NCI-H2081 (cell line): Measurements from ENCODE around the gene PML.
"Not testable (repeated sequence)": the region's sequence is repeated elsewhere in the genome, so short reads cannot be mapped to it uniquely, and the experiment has no call there.

ENCODE experiments used
- DNase-seq, 2 experiments: peaks; one replicate each; lab custom pipeline; 2025; lab: John Stamatoyannopoulos, UW

PML gene

DNA sequence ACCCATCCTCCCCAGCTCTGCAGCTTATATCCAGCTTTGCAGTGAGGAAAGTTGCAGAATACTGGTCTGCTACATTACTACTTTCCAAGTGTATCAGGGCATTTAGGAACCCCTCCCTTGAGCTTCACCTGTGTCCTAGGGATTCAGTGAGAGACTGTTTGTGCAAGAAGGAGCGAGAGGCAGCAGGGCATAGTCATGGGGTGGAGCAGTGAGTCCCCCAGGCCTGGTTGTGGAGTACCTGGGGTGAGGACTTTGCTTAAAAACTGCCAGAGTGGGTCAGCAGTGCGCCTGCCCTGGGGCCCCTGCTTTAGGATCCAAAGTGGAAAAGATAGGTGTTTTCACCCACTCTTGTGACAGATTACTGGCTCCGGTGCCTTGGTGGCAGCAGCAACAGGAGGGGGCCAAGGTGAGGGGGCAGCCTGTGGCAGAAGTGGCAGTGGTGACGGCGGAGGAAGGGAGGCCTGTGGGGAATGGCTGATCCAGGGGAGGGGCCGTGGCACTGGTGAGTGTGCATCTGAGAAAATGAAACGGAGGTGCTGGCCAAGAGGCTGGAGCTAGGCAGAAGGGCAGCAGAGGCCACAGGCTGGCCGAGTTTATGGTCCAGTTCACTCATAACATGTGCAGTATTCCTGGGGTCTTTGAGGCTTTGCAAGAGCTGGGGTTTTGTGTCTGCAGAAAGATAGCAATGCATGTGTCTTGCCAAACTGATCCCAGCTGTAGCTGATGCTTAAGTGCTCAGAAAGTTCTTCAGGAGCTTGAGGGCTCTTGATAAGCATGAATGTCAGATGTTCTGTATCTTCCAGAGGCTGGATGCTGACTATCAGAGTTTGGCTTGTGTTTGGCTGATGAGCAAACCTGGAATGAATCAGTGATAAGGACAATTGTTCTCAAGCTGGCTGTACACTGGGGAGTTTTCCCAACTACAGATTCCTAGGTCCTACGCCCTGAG is 44.5 kb downstream of the PML start:
- no peak for DNase-seq

DNA sequence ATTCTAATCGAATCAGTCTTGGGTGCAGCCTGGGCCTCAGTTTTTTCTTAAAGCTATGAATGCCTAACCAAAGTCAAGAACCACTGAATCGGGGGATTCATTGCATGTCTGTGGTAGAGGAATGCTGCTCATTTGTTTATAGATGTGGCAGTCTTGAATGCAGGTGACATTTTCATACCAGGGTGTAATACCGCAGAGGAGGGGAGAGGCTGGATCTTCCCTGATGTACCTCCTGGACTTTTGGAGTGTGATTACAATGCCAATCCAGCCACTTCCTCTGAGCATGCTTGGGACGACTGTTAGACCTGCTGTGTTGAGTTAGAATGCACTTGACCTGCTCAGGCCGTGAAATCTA is 45.1 kb downstream of the PML start:
- DNase-seq, result no peak

DNA sequence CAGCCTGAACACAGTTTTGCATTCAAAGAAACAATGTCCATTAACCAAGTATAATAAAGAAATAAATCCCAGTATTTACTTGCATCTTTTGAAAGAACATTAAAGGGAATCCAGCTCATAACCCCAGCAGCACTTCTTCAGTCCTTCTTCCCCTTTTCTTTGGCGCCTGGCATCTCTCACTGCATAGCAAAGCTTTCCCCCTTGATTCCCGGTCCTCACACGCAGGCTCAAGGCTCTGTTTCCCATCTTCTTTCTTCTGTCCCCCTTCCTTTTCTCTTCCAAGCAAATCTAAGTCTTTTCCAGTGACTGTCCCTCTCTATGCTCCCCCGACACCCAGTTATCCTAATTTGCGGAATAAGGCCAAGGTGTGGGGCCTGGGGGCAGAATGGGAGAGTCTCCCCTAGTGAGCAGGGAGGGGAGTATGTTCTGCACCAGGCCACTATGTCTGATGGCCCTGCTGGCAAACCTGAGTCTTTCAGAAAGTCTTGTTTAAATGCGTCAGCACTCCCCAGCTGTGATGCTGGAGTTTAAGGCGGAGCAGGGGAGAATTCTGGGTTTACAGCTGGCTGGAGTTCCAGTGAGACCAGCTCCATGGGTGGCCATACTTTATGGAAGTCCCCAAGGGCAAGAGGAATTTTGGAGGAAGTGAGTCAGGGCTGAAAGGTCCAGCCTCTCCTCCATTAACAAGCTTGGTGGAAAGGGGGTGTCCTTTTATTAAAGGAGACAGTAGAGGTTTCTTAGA is 45.8 kb downstream of the PML start:
- DNase-seq, result no peak

DNA sequence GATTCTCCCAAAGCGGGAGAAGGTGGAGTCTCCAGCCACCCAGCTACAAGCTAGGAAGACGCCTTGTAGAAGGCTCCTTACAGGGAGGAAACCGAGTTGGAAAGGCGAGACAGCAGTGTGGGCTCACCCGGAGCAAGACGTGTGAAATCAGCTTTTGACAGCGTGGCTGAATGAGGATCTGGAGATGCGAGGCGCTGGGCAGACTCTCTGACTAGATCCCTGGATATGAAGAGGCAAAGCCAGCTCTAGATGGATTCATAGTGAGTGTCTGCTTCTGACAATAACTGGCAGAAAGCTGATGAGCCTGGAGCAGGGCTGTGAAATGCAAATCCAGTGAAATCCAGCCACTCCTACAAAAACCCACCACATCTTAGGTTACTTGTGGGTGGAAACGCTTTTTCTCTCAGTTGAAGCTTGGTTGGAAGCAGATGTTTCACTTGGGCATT is 46.8 kb downstream of the PML start:
- no peak for DNase-seq

DNA sequence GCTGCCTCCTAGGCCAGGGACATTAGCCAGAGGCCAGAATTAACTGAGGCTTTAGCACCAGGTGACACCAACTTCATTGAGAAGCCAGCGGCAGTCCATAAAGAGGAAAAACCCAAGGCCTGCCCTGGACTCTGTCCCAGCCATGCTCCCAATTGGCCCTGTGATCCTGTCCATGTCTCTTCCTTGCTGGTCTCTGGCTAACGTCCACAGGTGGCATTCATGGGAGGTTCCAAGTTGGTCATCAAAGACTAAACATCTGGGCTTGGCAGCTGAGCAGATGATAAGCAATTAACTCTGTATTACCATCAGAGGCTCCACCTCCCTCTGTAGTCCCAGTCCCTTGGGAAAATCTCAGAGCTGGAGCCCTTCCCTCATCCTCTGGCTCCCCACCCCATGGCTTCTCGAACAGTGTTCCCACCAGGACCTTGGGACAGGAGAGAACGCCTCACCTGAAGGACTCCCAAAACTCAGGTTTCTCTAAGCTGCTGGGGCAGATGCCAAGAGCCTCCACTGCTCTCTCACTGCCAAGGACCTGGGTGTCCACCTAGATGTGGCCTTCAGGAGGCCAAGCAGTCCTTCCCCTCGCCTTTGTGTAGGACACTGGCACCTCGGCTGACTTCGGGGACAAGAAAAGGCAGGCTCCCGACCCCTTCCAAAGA is 47.4 kb downstream of the PML start:
- DNase-seq, result no peak

DNA sequence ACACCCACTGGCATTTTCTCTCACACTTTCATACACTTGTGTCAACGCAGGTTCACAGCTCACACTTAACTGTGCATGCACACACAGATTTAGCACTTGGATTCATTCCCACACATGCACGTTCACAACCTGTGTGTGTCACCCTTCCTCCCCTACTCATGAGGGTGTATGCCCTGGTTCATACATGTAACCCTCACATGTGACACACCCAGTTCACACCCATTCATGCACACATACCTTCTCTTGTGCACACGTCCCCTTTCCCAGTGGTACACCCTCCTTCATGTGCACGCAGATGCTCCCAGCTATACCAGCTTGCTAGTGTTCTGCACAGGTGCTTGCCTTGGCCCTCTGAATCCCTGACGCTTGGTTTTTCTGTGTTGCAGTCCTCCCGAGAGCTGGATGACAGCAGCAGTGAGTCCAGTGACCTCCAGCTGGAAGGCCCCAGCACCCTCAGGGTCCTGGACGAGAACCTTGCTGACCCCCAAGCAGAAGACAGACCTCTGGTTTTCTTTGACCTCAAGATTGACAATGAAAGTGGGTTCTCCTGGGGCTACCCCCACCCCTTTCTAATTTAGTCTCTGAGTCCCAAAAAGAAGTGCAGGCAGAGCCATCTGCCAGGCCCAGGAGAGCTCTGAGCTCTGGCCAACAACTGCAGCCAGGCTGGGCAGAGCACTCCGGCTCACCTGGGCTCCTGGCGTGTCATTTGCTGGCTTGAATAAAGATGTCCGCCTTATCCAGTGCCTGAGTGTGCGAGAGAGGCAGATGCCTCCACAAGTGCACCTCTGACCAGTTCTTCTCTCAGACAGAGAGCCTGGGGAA is 48.3 kb downstream of the PML start:
- no peak for DNase-seq

DNA sequence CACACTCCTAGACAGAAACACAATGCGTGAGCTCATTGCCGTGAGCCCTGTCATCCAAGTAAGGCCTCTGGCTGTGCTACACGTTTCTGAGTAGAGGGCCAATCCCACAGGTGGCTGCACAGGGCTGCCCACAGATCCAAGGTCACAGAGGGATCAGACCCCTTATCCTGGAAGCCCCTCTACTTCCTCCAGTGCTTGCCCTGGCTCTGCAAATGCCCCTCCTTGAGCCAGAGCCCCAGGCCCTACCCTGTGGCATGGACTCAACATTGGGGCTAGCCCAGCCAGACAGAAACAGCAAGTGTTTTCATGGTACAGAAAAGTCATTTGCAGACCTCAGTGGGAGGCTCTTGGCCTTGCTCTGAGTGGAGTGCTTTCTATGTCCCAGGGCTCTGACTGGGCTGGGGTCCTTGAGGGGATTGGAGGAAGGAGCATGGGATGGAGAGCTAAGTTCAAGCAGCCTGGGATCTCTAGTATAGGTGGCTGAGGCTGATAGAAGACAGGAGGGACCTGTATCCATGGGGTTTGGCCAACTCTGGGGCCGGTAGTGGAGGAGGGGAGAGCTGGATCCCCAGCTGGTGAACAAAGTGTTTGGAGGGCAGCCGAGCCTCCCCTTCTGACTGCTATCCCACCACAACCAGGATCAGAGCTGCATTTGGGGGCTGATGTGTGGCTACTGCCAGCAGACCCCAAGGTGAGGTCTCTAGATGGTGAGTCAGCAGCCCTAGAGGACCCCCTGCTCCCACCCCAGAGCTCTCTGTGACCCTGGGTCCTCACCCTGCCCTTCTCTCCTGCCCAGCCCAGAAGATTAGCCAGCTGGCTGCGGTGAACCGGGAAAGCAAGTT is 49.1 kb downstream of the PML start:
- no peak for DNase-seq

DNA sequence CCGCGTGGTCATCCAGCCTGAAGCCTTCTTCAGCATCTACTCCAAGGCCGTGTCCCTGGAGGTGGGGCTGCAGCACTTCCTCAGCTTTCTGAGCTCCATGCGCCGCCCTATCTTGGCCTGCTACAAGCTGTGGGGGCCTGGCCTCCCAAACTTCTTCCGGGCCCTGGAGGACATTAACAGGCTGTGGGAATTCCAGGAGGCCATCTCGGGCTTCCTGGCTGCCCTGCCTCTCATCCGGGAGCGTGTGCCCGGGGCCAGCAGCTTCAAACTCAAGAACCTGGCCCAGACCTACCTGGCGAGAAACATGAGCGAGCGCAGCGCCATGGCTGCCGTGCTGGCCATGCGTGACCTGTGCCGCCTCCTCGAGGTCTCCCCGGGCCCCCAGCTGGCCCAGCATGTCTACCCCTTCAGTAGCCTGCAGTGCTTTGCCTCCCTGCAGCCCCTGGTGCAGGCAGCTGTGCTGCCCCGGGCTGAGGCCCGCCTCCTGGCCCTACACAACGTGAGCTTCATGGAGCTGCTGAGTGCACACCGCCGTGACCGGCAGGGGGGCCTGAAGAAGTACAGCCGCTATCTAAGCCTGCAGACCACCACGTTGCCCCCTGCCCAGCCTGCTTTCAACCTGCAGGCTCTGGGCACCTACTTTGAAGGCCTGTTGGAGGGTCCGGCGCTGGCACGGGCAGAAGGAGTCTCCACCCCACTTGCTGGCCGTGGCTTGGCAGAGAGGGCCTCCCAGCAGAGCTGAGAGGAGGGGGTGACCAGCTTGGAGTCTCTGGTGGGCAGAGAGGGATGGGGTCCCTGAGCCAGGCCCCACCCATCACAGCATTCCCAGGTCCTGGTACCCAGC is 50.0 kb downstream of the PML start:
- DNase-seq, result no peak

DNA sequence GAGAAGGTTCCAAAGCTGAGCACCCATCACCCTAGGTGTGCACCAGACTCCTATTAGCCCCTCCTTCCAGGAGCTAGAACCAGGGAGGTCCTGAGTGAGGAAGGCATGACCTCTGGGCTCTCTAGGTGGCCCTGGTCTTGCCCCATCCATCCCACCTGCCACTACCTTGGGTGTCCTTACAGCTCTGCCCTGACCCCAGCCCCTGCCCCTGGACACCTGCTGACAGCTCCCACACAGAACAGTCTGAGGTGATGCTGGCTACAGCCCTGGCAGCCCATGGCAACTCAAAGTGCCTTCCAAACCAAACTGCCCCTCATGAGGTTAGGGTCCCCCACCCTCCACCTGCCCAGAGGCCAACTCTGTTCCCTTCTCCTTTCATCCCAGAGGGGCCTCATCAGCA is 50.7 kb downstream of the PML start:
- no peak for DNase-seq

DNA sequence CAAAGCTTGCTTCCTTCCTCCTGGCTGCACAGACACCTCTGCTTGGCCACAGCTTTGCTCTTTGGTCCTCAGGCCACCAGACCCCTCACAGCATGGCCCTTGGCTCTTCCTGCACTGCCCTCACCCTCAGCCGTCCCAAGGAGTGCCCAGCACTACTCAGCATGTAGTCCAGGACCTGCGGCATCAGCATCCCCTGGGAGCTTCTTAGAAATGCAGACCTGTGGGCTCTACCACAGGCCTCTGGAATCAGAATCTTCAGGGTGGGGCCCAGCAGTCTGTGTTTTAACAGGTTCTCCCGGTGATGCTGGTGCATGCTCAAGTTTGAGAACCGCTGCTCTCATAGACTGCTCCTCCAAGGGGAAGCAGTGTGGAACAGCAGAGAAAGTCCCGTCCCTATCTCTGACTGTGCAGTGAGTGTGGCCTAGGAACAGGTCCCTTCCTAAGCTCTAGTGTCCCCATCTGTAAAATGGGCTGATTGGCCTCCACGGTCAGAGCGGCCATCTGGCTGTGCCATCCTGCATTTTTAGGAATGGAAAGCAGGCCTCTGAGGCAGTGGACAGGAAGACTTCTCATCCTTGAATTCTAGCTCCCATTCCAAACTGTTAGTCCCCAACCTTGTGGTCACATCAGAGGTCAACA is 51.2 kb downstream of the PML start:
- DNase-seq, result no peak

DNA sequence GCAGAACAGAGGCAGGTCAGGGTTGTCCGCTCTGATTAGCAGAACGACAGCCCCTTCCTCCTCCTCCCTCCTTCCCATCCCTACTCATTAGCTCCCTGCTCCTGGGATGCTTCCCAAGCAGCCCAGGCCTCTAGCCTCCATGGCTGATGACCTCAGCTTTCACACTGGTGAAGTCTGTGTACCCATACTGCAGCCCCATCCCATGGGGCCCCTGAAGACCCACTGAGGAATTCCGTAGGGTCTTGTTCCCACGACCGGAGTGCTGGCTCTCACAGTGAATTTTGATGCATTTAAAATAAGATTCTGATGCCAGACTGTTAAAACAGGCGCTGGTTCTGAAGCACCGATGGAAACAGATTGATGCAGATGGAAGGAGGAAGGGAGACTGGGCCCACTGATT is 51.8 kb downstream of the PML start:
- DNase-seq, result no peak

DNA sequence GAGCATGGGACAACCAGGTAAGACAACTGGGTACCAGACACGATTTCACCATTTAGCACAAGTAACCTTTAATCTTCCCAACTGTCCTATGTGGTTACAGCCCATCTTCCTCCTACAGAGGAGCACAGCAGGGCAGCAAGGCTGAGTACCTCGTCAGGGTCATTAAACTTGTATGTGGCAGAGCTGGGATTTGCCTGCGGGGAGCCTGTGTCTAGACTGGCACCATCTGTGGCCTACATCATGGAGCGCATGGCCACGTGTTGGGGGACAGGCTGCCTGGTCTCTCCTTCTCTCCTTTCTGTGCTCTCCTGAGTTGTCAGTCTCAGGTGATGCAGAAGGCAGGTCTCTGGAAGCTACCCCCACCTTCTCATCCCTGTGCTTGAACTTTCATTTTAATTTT is 55.6 kb downstream of the PML start:
- DNase-seq, result no peak

DNA sequence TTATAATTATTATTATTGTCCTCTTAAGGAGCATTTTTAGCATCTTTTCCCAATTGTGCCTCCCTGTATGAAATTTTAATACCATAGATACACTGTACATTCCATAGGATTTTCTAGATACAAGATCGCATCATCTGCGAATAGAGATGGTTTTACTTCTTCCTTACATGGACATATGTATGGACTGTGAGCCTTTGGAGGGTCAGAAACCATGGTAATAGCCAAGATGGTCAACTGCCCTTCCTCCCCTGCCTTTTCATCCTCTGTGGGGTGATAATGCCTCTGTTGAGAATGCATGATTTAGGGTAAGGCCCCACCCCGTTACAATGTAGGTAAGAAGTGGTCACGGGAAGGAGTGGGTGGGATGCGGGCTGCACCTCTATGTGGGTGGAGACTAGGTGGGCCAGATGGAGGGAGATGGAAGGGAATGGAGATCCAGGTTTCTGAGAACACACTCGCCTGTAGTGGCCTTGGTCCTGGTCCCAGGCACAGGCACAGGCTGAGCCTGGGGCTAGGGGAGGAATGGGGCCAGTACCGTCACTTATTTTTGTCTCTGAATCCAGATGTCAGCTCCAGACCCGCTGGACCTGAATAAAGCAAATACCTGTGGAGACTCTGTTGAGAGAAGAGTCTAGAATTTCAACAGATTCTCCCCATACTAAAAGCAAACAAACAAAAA is 56.2 kb downstream of the PML start:
- no peak for DNase-seq

DNA sequence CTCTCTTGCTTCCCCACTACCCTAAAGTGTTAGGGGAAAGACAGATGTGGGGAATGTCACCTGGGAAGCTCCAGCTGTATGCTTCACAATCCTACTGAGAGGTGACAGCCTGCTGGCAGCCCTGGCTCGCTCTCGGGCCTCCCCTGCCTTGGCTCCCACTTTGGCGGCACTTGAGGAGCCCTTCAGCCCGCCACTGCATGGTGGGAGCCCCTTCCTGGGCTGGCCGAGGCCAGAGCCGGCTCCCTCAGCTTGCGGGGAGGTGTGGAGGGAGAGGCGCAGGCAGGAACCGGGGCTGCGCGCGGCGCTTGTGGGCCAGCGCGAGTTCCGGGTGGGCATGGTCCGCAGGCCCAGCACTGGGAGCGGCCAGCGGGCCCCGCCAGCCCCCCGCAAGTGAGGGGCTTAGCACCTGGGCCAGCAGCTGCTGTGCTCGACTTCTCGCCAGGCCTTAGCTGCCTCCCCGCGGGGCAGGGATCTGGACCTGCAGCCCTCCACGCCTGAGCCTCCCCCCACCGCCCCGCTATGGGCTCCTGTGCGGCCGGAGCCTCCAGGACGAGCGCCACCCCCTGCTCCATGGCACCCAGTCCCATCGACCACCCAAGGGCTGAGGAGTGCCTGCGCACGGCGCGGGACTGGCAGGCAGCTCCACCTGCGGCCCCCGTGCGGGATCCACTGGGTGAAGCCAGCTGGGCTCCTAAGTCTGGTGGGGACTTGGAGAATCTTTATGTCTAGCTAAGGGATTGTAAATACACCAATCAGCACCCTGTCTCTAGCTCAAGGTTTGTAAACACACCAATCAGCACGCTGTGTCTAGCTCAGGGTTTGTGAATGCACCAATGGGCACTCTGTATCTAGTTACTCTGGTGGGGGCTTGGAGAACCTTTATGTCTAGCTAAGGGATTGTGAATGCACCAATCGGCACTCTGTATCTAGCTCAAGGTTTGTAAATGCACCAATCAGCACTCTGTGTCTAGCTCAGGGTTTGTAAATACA is 58.0 kb downstream of the PML start:
- not testable (repeated sequence) for DNase-seq

DNA sequence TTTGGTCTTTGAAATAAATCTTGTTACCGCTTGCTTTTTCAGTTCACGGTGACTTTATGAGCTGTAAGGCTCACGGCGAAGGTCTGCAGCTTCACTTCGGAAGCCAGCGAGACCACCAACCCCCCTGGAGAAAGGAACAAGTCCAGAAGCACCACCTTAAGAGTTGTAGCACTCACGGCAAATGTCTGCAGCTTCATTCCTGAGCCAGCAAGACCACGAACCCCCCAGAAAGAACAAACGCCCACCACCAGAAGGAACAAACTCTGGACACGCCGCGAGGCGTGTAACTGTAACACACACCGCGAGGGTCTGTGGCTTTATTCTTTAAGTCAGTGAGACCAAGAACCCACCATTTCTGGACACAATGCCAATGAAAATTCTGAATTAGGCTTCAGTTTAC is 59.0 kb downstream of the PML start:
- no peak for DNase-seq

DNA sequence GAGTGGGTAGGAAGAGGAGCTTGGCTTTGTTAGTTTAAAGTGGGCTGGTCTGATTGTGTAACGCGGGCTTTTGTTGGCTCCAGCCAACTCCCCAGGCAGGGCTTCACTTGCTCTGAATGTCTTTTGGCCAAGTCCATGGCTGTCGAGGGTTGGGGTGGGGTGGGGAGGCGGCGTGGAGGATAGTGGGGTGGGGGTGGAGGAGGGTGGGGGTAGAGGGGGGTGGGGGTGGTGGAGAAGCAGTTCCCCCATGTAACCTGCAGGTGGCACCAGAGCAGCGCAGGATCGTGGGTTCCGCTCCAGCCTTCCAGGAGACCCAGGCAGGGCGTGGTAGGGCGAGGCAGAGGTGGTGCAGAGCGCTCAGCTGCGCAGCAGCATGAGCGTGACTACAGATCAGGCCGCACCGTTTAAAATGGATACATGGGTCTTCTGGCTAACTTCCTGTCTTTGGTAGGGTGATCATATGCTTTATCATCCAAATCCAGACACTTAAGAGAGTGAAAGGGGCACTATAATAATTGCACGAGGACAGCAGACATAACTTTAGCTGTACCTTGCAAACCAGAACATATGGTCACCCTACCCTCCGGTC is 59.5 kb downstream of the PML start:
- peak; percentile 81 to 82 for DNase-seq

DNA sequence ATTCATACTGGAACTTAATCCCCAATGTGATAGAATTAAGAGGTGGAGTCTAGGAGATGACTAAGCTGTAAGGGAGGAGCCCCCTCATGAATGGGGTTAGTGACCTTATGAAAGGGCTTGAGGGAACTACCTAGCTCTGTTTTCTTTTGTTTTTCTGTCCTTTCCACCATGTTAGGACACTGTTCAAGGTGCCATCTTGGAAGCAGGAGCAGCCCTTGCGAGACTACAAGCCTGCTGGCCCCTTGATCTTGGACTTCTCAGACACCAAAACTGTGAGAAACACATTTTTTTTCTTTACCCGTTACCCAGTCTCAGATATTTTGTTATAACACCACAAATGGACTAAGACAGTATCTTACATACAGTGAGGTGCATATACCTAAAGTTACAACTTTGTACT is 61.3 kb downstream of the PML start:
- no peak for DNase-seq
